ENCODE data around the gene TSPAN9. TPM values are rescaled to one million over a fixed set of nuclear protein-coding genes. Genes with fewer than 3 reads are reported as not detected.

The TSPAN9 gene
- total and polyA plus RNA-seq, 4 donors: 17.4 to 62.9 (median 34.2) TPM

GRCh38 chr12:3101309-3102024 is 24.3 kb downstream of the TSPAN9 start:
- TF ChIP-seq ZBTB33 (IDR thresholded peaks at IDR 0.05) (no peak), FOXA2 (IDR thresholded peaks at IDR 0.05) (no peak), HNF4G (IDR thresholded peaks at IDR 0.05) (no peak), ATF3 (IDR thresholded peaks at IDR 0.05) (no peak), EGR1 (IDR thresholded peaks at IDR 0.05; ENCODE audit: low read depth in 2 of 2) (no peak), NR2F2 (IDR thresholded peaks at IDR 0.05) (no peak), FOXA1 (IDR thresholded peaks at IDR 0.05) (no peak), SP1 (IDR thresholded peaks at IDR 0.05) (no peak), TAF1 (conservative IDR thresholded peaks at IDR 0.05) (no peak), REST (IDR thresholded peaks at IDR 0.05) (no peak), RAD21 (IDR thresholded peaks at IDR 0.05) (no peak), JUND (IDR thresholded peaks at IDR 0.05) (no peak), CTCF (IDR thresholded peaks at IDR 0.05; ENCODE audit: low read depth, low read length, missing input control) (no peak), GABPA (IDR thresholded peaks at IDR 0.05 in 1 of 2, conservative IDR thresholded peaks at IDR 0.05 in 1 of 2) (no peak), MAX (IDR thresholded peaks at IDR 0.05) (no peak)
- Histone ChIP-seq H3K9ac (ENCODE audit: low read depth in 1 of 2, low read length in 2 of 2) (no peak overlapping the region), H3K27ac (ENCODE audit: low read depth in 1 of 2, low read length in 2 of 2) (no peak overlapping the region), H3K4me1 (ENCODE audit: control insufficient read depth in 4 of 4, insufficient read depth in 4 of 4, low read length in 3 of 4) (peaks cover 32 to 87% (median 74%) of the 10 kb centered on the region in 4 donors), H3K9me3 (ENCODE audit: control insufficient read depth in 4 of 4, low read length in 3 of 4) (no peaks in the 10 kb centered on the region), H3K36me3 (ENCODE audit: control insufficient read depth in 4 of 4, insufficient read depth in 3 of 4, low read depth in 1 of 4, low read length in 3 of 4) (peaks cover 0 to 5% (median 0%) of the 10 kb centered on the region in 4 donors), H3K4me3 (ENCODE audit: low read depth in 1 of 3, low read length in 3 of 3) (no peak overlapping the region), H3K27me3 (ENCODE audit: control insufficient read depth in 4 of 4, insufficient read depth in 4 of 4, low read length in 3 of 4) (no peaks in the 10 kb centered on the region)
- 94% methylated on average over 10 of the region's 10 CpGs for WGBS
- no peak for DNase-seq (ENCODE audit: low spot score)

Data from liver (tissue), 9 donors.